CMK (cell line): ENCODE data around the gene PNMA1.
"Not testable (repeated sequence)": the region's sequence is repeated elsewhere in the genome, so short reads cannot be mapped to it uniquely, and the experiment has no call there.

Experiments used
- DNase-seq: peaks from one replicate; pipeline ENCODE4 v3.0.0-alpha.2; 2010; ENCODE audit warnings: low read depth

The PNMA1 gene

DNA sequence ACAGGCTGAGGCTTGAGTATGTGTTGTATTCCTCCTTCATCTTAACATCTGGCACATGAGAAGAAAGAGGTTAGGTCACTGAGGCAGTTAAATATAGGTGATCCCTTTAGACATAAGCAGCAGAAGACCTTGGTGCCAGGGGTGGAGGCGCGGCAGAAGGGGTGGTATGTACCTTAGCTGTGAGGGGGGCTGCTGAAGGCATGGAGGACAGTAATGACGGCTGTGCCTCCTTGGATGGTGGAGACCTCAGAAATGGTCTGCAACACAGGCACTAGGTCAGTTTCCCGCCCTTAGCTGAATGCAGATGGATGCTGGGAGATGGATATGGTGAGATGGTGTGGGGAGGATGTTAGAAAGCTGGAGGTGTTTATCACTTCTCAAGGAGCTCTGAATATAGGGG is 1.5 kb upstream of the PNMA1 start:
- no peak for DNase-seq

DNA sequence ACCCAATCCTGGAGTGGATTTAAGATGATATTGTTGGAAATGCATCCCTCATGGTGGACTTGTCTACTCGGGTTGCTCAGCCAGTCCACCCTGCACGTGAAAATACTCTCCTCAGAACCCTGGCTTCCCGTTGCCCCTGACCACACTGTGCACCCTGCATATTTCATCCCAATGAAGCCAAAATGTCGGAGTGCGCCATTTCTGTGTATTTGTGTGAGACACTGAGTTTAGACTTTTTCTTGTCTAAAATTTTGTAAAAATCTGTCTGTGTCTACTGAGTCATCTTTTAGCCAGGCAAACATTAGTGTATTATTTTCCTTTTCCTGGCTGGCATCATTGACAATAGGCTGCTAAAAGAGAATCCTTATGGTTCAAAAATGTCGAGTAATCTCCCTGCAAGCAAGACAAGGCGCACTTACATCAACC is 485 bp upstream of the PNMA1 start:
- no peak for DNase-seq

DNA sequence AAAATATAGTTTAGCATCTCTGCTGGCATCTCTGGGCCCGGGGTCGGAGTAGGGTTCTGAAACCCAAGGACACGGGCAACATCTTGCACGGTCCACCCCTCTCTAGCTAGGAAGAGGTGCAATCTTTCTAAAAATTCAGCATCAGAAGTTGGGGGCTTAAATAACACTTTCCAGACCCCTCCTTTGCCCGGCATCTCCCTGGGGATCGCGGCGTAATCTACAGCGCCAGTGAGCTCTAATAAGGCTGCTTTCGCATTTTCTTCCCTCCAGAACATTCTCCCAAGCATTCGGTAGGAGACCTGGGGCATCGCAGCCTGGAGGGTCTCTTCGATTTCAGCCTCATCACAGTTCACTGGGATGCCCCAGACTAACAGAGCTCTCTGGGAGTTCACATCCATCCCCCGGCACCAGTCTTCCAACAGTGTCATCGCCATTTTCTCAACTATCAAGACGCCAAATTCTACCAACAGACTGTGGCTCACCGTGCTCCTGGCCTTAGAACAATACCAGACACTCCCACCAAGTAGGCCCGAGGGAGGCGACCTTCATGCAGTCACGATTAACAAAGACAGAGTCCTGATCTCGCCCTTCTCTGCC is 880 bp downstream of the PNMA1 start:
- DNase-seq, result no peak

DNA sequence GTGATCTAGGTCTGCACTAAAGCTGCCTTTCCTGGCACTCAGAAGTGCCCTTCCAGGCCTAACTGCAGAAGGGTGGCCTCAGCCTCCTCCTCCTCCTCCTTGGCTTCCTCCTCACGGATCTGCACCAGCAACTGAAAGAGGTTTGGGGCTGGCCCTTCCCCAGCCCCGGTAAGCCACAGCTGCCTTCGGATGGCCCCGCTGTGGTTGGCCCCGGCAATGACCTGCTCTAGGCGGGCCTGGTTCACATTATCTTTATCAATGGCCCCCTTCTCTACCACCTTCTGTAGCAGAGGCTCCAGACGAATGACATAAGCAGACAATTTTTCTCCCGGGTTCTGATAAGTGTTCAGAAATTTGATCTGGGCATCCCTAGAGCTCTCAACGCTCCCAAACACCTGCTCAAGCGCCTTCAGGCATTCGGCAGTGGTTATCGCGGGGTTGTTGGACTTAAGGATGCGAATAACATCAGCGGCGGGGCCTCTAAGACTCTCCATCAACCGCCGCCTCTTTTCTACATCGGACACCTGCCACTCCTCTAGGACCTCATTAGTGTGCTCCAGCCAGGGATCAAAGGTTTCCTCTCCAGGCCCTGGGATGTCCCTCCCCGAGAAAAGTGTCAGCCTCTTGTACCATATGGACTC is 1.5 kb downstream of the PNMA1 start:
- no peak for DNase-seq

DNA sequence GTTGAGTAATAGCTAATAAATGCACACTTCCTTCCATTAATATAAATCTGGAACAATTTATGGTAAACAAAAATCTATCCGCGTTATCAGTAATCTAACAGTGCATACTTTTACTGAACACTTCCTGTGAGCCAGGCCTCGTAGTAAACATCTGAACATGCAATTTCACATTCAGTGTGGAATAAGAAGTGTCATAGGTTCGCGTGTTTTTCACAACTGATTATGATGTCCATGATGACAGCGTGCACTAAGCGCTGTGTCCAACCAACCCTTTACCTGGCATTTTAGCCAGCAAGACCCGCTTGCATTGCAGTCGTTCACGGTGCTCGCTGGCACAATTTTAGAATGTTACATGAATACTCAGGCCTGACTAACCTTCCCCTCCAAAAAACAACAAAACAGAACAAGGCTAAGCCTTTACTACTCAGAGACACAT is 2.1 kb downstream of the PNMA1 start:
- DNase-seq, result no peak

DNA sequence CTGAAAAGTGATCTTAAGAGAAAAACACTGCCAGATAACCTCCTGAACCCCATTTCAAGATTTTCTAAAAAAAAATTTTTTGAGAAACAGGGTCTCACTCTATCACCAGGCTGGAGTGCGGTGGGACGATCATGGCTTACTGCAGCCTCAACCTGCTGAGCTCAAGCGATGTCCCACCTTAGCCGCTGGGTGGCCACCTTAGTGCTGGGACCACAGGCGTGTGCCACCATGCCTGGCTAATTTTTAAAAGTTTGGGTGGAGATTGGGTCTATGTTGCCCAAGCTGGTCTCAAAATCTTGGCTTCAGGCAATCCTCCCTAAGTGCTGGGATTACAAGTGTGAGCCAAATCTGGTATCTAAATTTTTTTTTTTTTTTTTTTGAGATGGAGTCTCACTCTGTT is 3.4 kb downstream of the PNMA1 start:
- DNase-seq, result no peak

DNA sequence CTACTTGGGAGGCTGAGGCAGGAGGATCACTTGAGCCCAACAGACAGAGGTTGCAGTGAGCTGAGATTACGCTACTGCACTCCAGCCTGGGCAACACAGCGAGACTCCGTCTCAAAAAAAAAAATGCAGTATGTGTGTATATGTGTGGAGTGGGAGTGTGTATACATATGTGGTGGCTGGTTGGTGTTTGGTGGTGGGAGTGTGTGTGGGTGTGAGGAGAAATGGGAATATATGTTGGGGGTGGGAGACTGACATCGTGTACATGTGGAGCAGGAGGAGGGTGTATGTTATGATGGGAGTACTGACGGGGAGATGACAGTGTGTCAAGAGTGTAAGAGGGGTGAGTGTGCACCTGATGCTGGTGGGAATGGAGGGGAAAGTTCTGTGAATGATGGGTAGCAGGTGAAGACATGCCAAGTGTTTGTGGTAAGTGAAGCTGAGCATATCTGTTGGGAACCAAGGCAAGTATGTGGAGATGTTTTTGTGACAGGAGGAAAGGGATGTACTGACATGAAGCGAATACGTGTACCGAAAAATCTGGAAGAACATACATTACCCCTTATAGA is 4.2 kb downstream of the PNMA1 start:
- DNase-seq, result no peak

DNA sequence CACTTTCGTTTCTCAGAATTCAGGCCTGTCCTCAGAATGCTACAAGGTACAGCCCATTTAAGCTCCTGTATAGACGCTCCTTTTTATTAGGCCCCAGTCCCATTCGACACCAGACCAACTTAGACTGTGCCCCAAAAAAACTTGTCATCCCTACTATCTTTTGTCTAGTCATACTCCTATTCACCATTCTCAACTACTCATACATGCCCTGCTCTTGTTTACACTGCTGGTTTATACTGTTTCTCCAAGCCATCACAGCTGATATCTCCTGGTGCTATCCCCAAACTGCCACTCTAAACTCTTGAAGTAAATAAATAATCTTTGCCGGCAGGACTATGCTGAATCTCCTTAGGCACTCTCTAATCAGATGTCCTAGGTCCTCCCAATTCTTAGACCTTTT is 6.1 kb downstream of the PNMA1 start:
- DNase-seq, result not testable (repeated sequence)

DNA sequence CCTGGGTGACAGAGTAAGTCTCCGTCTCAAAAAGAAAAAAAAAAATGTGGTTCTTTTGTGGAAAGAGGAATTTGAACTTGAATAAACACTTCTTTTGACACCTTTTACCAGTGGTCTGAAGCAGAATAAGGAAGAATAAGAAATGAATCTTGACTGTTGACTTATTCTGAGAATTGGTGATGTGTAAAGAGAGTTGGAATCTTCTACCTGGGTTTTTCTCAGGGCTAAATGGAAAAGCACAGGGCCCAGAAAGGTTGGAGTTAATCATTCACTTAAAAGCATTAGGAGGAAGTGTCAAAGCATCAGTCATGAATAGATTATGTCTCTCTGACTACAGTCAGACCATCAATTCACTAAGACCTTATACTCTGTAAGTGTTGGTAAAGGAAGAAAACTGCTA is 13.9 kb downstream of the PNMA1 start:
- DNase-seq, result no peak

DNA sequence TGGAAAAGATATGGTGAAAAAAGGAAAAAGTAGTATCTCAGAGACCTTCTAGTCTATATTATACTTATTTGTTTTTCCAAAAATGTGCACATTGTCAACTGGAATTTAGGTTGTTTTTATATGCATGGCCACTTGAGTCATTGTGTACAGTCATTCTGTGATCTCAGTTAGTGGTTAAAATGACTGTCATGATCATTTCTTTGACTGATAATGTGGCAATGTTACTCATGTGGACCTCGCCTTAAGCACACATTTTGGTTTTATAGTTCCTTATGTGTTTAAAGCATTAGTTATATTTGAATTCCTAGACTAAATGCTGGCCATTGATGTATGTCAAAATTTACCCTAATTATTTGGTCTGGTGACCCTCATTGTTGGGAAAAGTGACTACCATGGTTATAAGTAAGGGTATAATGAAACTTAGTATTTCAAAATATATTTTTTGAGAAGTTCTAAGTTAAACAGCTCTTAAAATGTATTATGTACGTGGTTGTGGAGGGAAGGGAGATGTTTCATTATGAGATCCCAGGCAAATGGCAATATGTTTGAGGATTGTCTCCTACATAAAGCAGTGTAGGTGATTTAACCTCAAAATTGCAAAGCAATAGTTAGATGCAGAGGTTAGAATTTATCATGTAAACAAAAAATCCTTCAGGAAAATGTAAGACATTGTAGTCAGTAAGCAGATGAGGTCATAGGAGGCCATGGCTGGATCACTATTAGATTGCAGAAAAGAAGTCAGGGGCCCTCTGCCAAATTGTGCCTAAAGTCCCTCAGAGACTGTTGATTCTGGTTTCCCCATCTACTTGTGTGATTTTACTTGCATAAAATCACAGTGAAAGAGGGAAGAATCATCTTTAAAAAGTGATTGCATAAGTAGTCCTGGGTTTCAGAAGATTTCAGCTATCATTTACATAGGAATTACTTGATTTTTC is 17.5 kb downstream of the PNMA1 start:
- DNase-seq, result no peak

DNA sequence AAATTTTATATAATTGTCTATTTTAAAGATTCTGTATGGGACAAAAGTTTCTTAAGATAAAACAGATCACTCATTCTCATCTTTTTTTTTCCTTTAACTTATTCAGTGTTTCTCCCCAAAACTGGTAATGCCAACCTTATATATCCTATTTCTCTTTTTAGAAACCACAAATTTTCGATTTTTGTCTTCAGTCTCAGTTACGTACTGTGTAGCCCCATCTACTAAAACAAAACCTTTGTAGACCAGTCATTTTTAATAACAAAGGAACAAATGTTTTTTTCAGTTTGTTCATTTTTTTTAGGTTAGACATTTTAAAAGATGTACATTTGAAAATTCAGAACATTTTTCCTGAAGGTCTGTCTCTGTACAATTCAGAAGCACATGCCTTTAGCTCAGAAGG is 18.2 kb downstream of the PNMA1 start:
- no peak for DNase-seq

DNA sequence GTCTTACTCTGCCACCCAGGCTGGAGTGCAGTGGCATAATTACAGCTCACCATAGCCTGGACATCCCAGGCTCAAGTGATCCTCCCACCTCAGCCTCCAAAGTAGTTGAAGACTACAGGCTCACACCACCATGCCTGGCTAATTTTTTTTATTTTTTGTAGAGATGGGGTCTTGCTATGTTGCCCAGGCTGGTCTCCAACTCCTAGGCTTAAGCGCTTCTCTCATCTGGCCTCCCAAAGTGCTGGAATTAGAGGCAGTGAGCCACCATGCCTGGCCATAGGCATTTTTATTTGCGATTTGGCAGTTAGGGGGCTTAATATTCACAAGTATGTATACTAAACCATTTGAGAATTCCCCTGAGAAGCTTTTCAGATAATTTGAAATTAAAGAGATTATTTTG is 19.1 kb downstream of the PNMA1 start:
- no peak for DNase-seq

DNA sequence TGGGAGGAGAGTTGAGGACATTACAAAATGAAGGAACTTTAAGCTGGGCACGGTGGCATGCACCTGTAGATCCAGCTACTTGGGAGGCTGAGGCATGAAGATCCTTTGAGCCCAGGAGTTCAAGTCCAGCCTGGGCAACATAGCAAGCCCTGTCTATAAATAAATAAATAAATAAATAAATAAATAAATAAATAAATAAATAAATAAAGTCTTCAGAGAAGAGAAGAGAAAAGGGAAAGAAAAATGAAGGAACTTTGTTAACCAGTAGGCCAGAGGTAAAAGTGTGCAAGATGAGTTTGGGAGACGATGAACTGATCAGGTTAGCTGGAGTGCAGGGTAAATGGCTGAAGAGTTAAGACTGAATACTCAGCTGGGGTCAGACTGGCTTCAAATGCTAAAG is 20.1 kb downstream of the PNMA1 start:
- no peak for DNase-seq

DNA sequence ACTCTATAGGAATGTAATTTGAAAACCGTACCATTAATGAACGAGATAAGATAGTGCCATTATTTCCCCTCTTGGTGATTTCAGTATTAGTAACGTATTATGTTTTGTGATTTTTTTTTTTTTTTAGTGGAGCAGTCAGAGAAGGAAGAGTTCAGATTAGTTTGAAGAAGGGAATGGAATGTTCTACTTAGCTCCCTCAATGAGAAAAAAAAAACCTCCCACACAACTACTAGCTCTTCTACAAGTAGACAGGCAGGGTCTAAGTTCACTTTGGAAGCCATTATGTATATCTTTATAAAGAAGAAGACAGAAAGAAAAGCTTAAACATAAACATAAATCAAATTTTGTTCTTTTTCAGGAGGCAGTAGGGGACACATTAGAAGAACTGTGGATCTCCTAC is 27.3 kb downstream of the PNMA1 start:
- no peak for DNase-seq

DNA sequence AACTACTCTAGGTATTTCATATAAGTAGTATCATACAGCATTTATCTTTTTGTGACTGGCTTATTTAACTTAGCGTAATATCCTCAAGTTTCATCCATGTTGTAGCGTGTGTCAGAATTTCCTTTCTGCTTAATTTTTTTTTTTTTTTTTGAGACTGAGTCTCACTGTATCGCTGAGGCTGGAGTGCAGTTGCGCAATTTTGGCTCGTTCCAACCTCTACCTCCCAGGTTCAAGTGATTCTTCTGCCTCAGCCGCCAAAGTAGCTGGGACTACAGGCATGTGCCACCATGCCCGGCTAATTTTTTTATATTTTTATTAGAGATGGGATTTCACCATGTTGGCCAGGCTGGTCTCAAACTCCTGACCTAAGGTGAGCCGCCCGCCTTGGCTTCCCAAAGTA is 28.9 kb downstream of the PNMA1 start:
- DNase-seq, result no peak

DNA sequence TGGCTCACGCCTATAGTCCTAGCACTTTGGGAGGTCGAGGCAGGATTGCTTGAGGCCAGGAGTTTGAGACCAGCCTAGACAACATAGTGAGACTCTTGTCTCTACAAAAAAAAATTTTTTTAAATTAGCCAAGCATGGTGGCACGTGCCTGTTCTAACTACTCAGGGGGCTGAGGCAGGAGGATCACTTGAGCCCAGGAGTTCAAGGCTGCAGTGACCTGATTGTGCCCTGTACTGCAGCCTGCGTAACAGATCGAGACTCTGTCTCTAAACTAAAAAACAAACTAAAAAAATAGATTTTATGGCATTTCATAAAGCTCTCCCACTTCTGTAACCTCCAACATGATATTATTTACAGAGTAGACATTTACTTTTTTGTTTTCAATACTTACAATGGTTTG is 29.6 kb downstream of the PNMA1 start:
- DNase-seq, result no peak

DNA sequence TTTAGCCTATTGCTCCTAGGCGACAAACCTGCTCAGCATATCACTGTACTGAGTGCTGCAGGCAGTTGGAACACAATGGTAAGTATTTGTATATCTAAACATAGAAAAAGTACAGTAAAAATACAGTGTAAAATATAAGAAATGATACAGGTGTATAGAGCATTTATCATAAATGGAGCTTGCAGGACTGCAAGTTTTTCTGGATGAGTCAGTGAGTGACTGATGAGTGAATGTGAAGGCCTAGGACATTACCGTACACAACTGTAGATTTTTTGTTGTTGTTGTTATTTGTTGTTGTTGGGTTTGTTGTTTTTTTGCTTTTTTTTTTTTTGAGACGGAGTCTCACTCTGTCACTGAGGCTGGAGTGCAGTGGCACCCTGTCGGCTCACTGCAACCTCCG is 33.4 kb downstream of the PNMA1 start:
- no peak for DNase-seq

DNA sequence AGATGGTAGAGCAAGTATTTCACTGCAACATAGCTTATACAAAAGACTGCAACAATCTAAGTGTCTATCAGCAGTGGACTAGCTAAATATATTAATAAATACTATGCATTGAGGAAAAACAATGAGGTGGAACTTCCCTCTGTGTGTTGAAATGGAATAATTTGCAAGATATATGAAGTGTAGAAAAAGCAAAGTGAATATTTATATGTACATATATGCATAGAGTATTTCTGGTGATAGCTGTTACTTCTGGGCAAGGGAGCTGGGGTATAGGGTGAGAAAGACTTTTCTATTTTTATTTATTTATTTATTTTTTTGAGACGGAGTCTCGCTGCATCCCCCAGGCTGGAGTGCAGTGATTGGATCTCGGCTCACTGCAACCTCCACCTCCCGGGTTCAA is 35.5 kb downstream of the PNMA1 start:
- no peak for DNase-seq

DNA sequence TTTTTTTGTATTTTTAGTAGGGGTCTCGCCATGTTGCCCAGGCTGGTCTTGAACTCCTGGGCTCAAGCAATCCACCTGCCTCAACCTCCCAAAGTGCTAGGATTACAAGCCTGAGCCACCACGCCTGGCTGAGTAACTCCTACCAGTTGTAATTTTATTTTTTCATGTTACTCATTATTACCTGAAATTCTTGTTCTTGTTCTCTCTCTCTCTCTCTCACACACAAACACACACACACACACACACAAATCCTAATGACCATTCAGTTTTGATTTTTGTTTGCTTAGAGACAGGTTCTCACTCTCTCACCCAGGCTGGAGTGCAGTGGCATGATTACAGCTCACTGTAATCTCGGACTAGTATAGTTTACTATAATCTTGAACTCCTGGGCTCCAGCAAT is 39.2 kb downstream of the PNMA1 start:
- no peak for DNase-seq

DNA sequence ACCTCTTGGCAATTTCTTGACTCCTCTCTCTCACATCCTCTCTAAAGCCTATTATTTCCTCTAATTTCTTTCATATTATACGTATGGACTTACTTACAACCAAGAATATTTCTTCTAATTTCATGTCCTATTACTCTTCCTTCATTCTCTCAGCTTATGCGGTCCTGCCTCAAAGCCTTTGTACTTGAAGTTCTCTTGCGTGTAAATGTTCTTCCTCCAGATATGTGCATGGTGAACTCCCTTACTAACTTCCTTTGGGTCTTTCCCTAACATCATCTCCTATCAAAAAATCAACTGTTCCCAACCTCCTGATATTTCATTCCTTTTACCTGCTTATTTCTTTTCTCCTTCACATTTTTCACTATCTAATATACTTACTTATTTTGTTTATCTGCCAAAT is 46.3 kb downstream of the PNMA1 start:
- no peak for DNase-seq

DNA sequence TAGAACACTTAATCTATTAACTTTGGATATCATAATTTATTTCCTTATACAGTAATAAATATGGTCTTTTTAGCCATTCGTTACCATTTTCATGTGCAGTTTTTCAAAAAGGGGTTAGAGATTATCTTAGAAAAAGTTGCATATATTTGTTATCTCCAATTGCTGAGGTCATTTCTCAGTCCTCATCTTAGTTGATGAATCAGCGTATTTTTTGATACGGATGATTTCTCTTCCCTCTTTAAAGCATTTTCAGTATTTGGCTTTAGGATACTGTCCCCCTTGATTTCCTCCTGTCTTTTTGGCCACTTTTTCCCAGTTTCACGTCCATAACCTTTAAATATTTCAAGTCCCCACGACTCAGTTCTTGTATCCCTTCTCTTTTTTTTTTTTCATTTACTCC is 47.6 kb downstream of the PNMA1 start:
- no peak for DNase-seq

DNA sequence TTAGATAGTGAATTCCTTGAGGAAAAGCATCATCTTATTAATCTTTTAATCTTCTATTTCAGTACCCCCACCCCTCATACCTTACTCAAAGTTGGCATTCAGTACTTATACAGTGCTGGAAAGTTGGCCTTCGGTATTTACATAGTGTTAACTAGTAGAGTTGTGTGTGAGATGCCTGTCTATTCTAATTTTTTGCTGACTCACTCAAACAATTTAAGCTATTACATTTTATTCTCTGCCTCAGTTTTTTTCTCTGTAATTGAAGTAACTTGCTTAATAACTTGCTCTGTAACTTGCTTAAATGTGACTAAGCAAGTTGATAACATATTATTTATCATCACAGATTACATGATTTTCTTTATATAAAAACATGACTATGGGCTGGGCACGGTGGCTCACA is 49.1 kb downstream of the PNMA1 start:
- no peak for DNase-seq
